22Rv1 (cell line): Measurements from ENCODE around the gene ENOPH1.

Experiments
- H3K27ac ChIP-seq: fragments of 450-650 bp; 2 replicates; pipeline ENCODE4 v1.5.1; 2017
- ZFX ChIP-seq: fragments of 450-650 bp; IDR thresholded peaks from 2 replicates; pipeline ENCODE4 v1.6.1; 2017; ENCODE audit warnings: antibody characterized with exemption, borderline replicate concordance
- TF ChIP-seq, protein P1 (sequence below): fragments of 450-650 bp; IDR thresholded peaks from 2 replicates; pipeline ENCODE4 v1.5.1; 2017; ENCODE audit warnings: mild to moderate bottlenecking

Gene ENOPH1

DNA sequence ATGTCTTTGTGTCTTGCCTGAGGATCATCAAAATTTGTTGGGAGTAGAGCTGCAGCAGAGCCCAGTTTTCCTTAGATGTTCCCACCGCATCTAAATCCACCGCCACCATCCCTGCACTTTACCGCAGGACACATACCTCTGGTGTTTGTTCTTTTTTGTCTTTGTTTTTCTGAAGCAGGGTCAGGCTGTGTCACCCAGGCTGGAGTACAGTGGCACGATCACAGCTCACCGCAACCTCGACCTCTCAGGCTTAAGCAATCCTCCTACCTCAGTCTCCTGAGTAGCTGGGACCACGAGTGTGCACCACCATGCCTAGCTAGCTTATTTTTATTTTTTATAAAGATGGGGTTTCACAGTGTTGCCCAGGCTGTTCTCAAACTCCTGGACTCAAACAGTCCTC, 4.6 kb downstream of the ENOPH1 start:
- no peak overlapping the region for H3K27ac ChIP-seq
- no peak for TF ChIP-seq ZFX
- TF ChIP-seq, protein P1, sequence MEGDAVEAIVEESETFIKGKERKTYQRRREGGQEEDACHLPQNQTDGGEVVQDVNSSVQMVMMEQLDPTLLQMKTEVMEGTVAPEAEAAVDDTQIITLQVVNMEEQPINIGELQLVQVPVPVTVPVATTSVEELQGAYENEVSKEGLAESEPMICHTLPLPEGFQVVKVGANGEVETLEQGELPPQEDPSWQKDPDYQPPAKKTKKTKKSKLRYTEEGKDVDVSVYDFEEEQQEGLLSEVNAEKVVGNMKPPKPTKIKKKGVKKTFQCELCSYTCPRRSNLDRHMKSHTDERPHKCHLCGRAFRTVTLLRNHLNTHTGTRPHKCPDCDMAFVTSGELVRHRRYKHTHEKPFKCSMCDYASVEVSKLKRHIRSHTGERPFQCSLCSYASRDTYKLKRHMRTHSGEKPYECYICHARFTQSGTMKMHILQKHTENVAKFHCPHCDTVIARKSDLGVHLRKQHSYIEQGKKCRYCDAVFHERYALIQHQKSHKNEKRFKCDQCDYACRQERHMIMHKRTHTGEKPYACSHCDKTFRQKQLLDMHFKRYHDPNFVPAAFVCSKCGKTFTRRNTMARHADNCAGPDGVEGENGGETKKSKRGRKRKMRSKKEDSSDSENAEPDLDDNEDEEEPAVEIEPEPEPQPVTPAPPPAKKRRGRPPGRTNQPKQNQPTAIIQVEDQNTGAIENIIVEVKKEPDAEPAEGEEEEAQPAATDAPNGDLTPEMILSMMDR = no peak

DNA sequence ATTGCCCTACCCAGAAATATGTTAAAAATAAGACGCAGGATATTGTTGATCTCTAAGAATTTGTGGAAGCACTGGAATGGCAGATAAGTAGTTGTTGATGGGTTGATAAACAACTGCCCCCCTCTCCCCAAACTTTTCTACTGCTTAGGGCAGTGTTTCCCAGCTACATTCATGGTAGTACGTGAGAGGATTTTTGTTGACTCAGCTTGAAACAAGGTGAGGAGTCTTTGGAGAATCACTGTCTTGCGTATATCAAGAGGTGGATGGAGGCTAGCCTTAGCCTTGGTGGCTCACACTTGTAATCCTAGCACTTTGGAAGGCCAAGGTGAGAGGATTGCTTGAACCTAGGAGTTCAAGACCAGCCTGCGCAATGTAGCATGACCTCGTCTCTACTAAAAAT, 5.7 kb downstream of the ENOPH1 start:
- no peak overlapping the region for H3K27ac ChIP-seq

DNA sequence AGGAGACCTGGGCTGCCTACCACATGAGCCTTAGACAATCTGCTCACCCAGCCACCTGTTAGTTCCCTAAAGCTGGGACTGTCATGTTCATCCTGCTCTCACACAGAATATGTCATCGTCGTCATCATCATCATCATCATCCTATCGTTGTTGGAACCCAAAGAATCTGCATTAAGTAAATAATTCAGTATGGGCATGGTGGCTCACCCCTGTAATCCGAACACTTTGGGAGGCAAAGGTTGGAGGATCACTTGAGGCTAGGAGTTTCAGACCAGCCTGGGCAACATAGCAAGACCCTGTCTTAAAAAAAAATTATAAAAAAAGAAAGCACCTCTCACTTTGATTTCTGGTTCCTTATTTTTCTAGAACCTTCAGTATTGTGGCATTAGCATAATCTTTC, 6.4 kb downstream of the ENOPH1 start:
- no peak overlapping the region for H3K27ac ChIP-seq

More for the DNA sequence above, 5.7 kb downstream of the ENOPH1 start:
- no peak for TF ChIP-seq ZFX
- TF ChIP-seq, protein P1 = no peak

DNA sequence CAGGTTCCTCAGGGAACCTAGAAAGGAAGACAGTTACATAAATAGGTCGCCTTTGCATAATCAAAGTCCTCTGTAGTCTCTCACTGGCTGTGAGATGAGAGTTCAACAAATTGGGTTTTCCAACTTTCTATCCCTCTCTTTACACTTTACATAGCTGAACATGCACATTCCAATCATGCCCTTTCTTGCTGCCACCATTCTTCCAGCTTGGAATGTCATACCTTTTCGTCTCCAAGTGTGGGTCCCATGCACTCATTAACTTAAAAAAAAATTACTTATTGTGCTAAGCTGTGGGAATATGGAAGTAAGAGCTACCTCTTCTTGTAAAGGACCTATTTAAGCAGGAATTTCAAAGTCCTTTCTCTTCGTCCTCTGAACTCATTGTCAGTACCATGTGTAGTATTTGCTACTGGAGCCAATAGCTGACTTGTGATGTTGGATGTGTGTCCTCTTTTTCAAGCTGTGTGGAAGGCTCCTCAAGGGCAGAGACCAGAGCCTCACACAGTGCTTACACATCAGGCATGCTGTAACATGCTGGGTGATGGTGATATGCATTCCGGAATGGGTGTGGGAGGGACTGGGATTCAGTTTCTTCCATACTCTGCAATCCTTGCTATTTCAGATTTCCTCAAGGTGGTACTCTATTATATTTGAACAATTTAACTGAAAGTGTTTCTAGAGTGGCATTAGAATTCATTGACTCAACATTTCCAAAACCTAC, 7.1 kb downstream of the ENOPH1 start:
- H3K27ac ChIP-seq = no peak overlapping the region
- TF ChIP-seq, protein P1 = no peak
- TF ChIP-seq ZFX = no peak

More for the DNA sequence above, 6.4 kb downstream of the ENOPH1 start:
- TF ChIP-seq ZFX = no peak
- TF ChIP-seq, protein P1 = no peak

DNA sequence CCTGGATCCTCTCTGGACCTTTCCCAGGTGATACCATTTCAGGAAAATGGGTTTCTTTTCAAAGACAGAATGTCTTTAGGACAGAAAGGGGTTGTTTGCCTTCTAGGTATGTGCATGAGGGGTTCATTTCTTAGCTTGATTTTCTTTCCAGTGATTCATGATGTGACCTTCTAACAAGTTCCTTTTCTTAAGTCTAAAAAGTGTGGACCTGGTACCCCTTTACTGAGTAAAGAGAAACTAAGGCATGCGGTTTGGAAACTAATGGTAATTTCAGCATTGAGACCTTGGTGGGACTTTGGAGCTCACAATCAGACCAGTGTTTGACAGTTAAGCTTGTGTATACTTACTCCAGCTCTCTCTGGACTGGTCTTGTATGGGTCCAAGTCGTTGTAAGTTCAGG, 8.7 kb downstream of the ENOPH1 start:
- H3K27ac ChIP-seq = no peak overlapping the region
- TF ChIP-seq, protein P1 = no peak
- TF ChIP-seq ZFX = no peak

DNA sequence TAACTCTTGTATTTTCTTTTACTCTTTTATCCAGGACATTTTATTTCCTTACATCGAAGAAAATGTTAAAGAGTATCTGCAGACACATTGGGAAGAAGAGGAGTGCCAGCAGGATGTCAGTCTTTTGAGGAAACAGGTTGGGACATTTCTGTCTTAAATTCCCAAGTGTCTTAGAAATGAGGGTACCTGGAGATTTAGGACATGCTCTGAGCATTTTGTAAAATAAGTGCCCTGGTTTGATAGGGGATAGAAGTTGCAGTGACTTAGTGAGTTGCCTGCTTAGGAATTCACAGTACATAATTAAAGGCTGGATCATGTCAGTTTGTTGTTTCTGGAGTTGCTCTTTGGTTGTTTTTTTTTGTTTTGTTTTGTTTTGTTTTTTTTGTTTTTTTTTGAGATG, 17.5 kb downstream of the ENOPH1 start:
- TF ChIP-seq ZFX = no peak
- TF ChIP-seq, protein P1 = no peak
- H3K27ac ChIP-seq = no peak overlapping the region

DNA sequence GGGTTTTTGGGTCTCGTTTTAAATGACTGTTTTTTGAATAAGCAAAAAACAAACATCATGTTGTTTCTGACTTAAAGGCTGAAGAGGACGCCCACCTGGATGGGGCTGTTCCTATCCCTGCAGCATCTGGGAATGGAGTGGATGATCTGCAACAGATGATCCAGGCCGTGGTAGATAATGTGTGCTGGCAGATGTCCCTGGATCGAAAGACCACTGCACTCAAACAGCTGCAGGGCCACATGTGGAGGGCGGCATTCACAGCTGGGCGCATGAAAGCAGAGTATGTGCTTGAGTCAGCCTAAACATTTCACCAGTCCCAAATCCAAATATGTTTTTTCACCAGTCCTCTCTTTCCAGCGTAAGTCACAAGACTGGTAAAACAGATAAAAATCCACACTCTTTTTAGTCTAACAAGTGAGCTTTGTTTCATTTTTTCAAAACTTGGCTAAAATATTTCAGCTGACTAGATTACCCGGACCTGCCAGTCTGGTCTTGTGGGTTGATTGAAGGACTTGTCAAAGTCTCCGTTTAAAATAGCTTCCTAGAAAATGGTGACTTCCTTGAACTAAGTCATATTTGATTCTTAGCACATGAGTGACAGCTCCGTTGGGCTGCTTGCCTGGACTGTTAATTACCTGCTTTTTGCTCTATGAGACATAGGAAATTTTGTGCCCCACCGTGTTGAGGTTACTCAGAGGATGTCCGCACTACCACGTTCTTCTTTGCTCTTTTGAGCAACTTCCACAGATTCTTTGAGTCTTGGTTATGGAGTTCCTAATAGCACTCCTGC, 20.8 kb downstream of the ENOPH1 start:
- no peak overlapping the region for H3K27ac ChIP-seq
- TF ChIP-seq, protein P1 = no peak
- no peak for TF ChIP-seq ZFX
